CD8-positive, alpha-beta memory T cell (primary cell): ENCODE data around the gene TMEM109. TPM values are rescaled to one million over a fixed set of nuclear protein-coding genes. Genes with fewer than 3 reads are reported as not detected.
A peak's percentile ranks its signal among the peaks of the same experiment; 100 is the strongest.
"Not testable (repeated sequence)": the region's sequence is repeated elsewhere in the genome, so short reads cannot be mapped to it uniquely, and the experiment has no call there.

ENCODE experiments used
- CTCF ChIA-PET: fragments of 350-600 bp; sonication (Branson Sonifier 250); formaldehyde crosslinking; loops from one replicate; lab custom pipeline; 2021; ENCODE audit warnings: antibody characterized with exemption; lab: Charles Lee
- POLR2A ChIA-PET: fragments of 350-600 bp; sonication (Branson Sonifier 250); formaldehyde crosslinking; loops from one replicate; lab custom pipeline; 2021; ENCODE audit warnings: antibody characterized with exemption; lab: Charles Lee
- DNase-seq, 5 donors: peaks; one replicate each; pipeline versions ENCODE4 v3.0.0 to v3.0.0-alpha.2; 2020 to 2022; ENCODE audit warnings: mixed read lengths in 1 of 5
- H3K27ac ChIP-seq: one replicate; pipeline ENCODE4 v1.7.0; 2013; ENCODE audit warnings: low read depth, mild to moderate bottlenecking, low read length, moderate library complexity
- H3K27me3 ChIP-seq: 2 replicates; pipeline ENCODE4 v1.7.0; 2013; ENCODE audit warnings: low read length, mild to moderate bottlenecking; ENCODE audit not compliant: insufficient read depth, poor library complexity, severe bottlenecking
- H3K36me3 ChIP-seq: 2 replicates; pipeline ENCODE4 v1.7.0; 2013; ENCODE audit warnings: mild to moderate bottlenecking, low read length, moderate library complexity; ENCODE audit not compliant: insufficient read depth
- H3K4me1 ChIP-seq: 2 replicates; pipeline ENCODE4 v1.7.0; 2013; ENCODE audit warnings: mild to moderate bottlenecking, low read length, moderate library complexity; ENCODE audit not compliant: insufficient read depth
- H3K4me3 ChIP-seq: 2 replicates; pipeline ENCODE4 v1.7.0; 2013; ENCODE audit warnings: mild to moderate bottlenecking, low read length
- H3K9me3 ChIP-seq: 2 replicates; pipeline ENCODE4 v1.7.0; 2013; ENCODE audit warnings: mild to moderate bottlenecking, low read length
- H3K27ac Mint-ChIP-seq, 8 donors: one replicate each; pipeline ENCODE4 v1.8.0; 2020 to 2021; ENCODE audit warnings: mixed read lengths in 8 of 8, mild to moderate bottlenecking in 6 of 8, inconsistent platforms in 3 of 8, moderate library complexity in 3 of 8
- H3K27me3 Mint-ChIP-seq, 2 donors: one replicate each; pipeline ENCODE4 v1.8.0; 2020 to 2021; ENCODE audit warnings: mixed read lengths in 2 of 2, mild to moderate bottlenecking in 1 of 2, moderate library complexity in 1 of 2
- H3K36me3 Mint-ChIP-seq, 3 donors: one replicate each; pipeline ENCODE4 v1.8.0; 2020 to 2021; ENCODE audit warnings: mixed read lengths in 3 of 3, inconsistent platforms in 1 of 3, mild to moderate bottlenecking in 1 of 3
- H3K4me1 Mint-ChIP-seq, 3 donors: one replicate each; pipeline ENCODE4 v1.8.0; 2020 to 2021; ENCODE audit warnings: mixed read lengths in 3 of 3, inconsistent platforms in 1 of 3, mild to moderate bottlenecking in 1 of 3
- H3K4me3 Mint-ChIP-seq, 7 donors: one replicate each; pipeline ENCODE4 v1.8.0; 2020 to 2021; ENCODE audit warnings: mixed read lengths in 7 of 7, mild to moderate bottlenecking in 6 of 7, moderate library complexity in 4 of 7, inconsistent platforms in 2 of 7
- H3K9me3 Mint-ChIP-seq, 5 donors: one replicate each; pipeline ENCODE4 v1.8.0; 2020 to 2022; ENCODE audit warnings: mixed read lengths in 5 of 5, mild to moderate bottlenecking in 3 of 5, moderate library complexity in 2 of 5, inconsistent platforms in 1 of 5
- polyA plus RNA-seq: library from polyadenylated mRNA; unstranded; fragments of 300-500 nt; fragmentation: Illumina TruSeq; gene quantifications from one replicate; pipeline ENCODE4 v1.2.3, GENCODE V29; 2021
- total RNA-seq, 2 experiments: library from RNA; stranded (reverse); gene quantifications; one replicate each; pipeline ENCODE4 v1.2.3, GENCODE V29; 2021

TMEM109 gene
- total and polyA plus RNA-seq, 3 experiments from 2014 or later: 144 to 396 (median 147) TPM

DNA sequence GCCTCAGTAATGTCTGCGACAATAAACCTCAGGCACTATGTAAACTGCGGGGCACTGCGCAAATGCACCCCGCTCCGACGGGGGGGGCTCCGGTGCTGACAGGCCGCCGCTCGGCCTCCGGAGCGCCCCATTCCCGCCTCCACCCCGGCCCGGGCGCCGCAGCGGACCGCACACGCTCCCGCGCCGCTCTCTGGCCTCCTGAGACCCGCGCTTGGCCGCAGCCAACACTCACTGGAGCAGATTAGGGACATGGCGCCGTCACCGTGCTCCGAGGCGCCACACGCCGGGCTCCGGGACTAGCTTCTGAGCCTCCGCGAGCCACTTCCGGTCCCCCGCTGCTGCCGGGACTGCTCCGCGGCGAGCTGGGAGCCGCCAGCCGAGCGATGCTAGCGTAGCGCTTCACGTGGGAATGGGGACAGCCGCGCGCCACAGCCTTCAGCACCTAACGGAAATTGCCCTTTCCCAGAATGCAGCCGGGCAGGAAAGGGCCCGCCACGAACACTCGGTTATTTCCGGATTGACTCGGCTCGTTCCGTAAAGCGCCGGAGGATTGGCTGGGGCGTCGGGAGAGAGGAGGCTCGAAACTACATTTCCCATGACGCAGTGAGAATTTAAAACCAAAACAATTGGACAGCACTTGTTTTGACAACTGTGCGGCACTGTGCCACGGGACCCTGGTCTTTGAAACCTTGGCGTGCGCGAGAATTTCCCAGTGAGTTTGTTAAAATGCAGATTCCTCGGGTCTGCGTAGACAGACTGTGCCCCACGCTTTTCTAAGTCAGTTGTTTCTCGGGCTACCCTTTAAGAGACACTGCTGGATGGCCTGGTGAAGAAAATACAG is 7.6 kb upstream of the TMEM109 start, which contains the start of gene PRPF19:
Gene PRPF19, minus strand, starts transcription at position 454 of the 841 bp plus-strand sequence. Its CDS starts 203 bp downstream, at position 251.
- Mint-ChIP-seq H3K27ac (peak within 1 kb of the TSS; percentile 94 to 99 (median 98)), H3K27me3 (no peaks in the 10 kb centered on the region), H3K4me1 (peaks cover 40 to 61% (median 49%) of the 10 kb centered on the region in 3 donors), H3K4me3 (peak within 1 kb of the TSS; percentile 89 to 95 (median 91)), H3K36me3 (peaks cover 0 to 41% (median 2%) of the 10 kb centered on the region in 3 donors), H3K9me3 (no peaks in the 10 kb centered on the region)
- Histone ChIP-seq H3K36me3 (peaks cover 23% of the 10 kb centered on the region), H3K9me3 (no peaks in the 10 kb centered on the region), H3K4me1 (peaks cover 36% of the 10 kb centered on the region), H3K27ac (peak within 1 kb of the TSS; percentile 68), H3K27me3 (no peaks in the 10 kb centered on the region), H3K4me3 (peak within 1 kb of the TSS; percentile 80)
- CTCF ChIA-PET: interaction anchor here (0.9 to 5.0 kb wide), 6 partner anchors 8 to 75 kb away, joined by 3 to 51 read pairs (median 4); partner anchors contain the start of gene TMEM109
- peak; percentile 99 for DNase-seq
- POLR2A ChIA-PET: interaction anchor here (0.6 to 4.8 kb wide), 4 partner anchors 8 to 75 kb away, joined by 3 to 33 read pairs (median 4); partner anchors contain the start of gene TMEM109

DNA sequence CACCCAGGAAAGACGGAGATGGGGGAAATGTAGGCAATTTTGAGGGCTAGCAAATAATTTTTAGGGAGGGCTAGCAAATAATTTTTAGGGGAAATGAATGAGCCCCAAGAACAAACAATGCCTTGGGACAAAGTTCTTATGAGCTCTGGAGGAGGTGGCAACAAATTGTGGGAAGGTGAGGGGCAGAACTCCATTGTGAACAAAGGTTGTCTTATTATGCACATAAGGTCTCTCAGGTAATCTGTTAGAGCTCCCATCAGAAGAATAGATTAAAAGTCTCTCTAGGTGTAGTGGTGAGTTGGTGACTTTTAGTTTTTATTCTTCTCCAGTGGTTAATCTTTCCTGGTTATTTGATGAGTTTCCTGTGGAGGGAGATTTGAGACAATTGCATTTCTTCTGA is 5.2 kb upstream of the TMEM109 start:
- Histone ChIP-seq H3K27me3 (no peaks in the 10 kb centered on the region), H3K27ac (no peak overlapping the region), H3K9me3 (no peaks in the 10 kb centered on the region), H3K4me3 (no peak overlapping the region), H3K4me1 (peaks cover 55% of the 10 kb centered on the region), H3K36me3 (no peaks in the 10 kb centered on the region)
- ChIA-PET POLR2A (no interaction called here), CTCF (no interaction called here)
- no peaks in the 10 kb centered on the region for H3K27me3 Mint-ChIP-seq
- H3K4me1 Mint-ChIP-seq: peaks cover 55 to 72% (median 65%) of the 10 kb centered on the region in 3 donors
- DNase-seq: no peak
- H3K36me3 Mint-ChIP-seq: peaks cover 0 to 18% (median 0%) of the 10 kb centered on the region in 3 donors
- peak overlapping the region in 4 of 8 donors; percentile 12 to 51 (median 35) for H3K27ac Mint-ChIP-seq
- peak overlapping the region in 2 of 7 donors; percentile 33 to 48 for H3K4me3 Mint-ChIP-seq
- no peaks in the 10 kb centered on the region for H3K9me3 Mint-ChIP-seq

DNA sequence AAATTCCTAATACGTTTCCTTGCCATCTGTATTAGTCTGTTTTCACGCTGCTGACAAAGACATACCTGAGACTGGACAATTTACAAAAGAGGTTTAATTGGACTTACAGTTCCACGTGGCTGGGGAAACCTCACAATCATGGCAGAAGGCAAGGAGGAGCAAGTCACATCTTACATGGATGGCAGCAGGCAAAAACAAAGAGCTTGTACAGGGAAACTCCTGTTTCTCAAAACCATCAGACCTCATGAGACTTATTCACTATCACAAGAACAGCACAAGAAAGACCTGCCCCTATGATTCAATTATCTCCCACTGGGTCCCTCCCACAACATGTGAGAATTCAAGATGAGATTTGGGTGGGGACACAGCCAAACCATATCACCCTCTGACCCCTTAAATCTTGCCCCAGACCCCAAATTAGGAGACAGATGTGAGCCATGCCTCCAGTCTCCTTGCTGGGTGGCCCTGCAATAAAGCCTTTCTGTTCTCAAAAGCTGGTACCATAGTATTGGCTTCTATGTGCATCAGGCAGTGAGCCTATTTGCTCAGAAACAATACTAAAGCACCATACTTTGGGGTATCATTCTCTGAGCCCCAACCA is 4.2 kb upstream of the TMEM109 start:
- H3K27me3 ChIP-seq, H3K36me3 ChIP-seq, H3K27me3 Mint-ChIP-seq, H3K9me3 Mint-ChIP-seq, H3K27ac ChIP-seq, POLR2A ChIA-PET, H3K4me3 ChIP-seq, DNase-seq, H3K9me3 ChIP-seq, H3K4me3 Mint-ChIP-seq, CTCF ChIA-PET: not testable (repeated sequence)
- peaks cover 46% of the 10 kb centered on the region for H3K4me1 ChIP-seq
- H3K27ac Mint-ChIP-seq: peak overlapping the region in 2 of 8 donors; percentile 61 to 90
- peaks cover 51 to 67% (median 58%) of the 10 kb centered on the region in 3 donors for H3K4me1 Mint-ChIP-seq
- H3K36me3 Mint-ChIP-seq: peaks cover 0 to 16% (median 0%) of the 10 kb centered on the region in 3 donors

DNA sequence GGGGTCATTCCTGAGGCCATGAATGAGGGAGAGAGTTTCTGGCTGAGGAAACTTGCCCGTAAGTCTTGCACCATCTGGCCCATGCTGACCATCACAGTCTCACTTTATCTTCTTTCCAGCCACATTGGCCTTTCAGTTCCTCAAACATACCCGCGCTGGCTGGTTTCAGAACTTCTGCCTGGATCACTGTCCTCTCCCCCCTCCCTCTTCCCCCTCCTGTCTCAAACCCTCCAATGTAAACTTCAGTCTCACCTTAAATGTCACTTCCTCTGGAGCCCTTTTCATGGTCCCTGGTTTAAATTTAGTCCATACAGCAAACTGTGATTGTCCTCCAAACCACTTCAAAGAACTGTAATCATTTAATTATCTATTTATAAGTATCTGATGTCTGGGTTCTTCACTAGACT is 3.7 kb upstream of the TMEM109 start:
- Mint-ChIP-seq H3K4me1 (peaks cover 51 to 67% (median 57%) of the 10 kb centered on the region in 3 donors), H3K4me3 (no peak overlapping the region), H3K36me3 (peaks cover 0 to 18% (median 0%) of the 10 kb centered on the region in 3 donors), H3K27ac (peak overlapping the region in 3 of 8 donors; percentile 65 to 99 (median 90)), H3K27me3 (no peaks in the 10 kb centered on the region), H3K9me3 (no peaks in the 10 kb centered on the region)
- Histone ChIP-seq H3K36me3 (no peaks in the 10 kb centered on the region), H3K4me3 (no peak overlapping the region), H3K4me1 (peaks cover 45% of the 10 kb centered on the region), H3K27ac (no peak overlapping the region), H3K27me3 (no peaks in the 10 kb centered on the region), H3K9me3 (no peaks in the 10 kb centered on the region)
- ChIA-PET POLR2A (no interaction called here), CTCF (interaction anchor here (3.9 kb wide), 1 partner anchor 10 kb away, joined by 31 read pairs; no protein-coding TSS in a partner anchor)
- no peak for DNase-seq

DNA sequence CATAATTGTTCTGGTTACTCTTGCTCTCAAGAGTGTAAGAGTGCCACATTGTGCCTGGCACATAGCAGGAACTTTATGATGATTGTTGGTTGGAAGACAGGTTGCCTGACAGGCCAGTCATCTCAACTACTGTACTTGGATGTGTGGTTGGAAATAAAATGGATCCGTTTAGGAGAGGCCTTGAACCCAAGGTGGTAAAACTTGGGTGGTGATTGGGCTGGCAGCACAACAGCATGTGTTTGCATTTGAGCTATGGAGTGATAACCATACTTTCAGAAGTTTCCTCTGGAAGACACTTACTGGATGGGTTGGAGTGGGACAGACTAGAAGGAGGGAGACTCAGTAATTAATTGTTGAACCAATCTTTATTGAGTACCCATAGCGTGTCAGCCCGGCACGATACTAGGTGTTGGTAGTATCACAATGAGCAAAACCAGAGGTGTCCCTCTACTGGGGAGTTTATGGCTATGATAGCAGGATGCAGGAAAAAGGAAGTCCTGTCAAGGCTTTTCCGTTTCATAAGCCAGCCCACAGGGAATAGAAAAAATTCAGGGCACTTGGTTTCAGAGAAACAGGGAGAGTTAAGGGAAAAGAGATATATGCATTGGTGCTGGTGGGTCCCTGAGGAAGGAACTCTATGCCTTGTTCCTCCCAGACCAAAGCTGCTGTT is 3.1 kb upstream of the TMEM109 start:
- no peak overlapping the region for H3K4me3 ChIP-seq
- peaks cover 0 to 13% (median 0%) of the 10 kb centered on the region in 3 donors for H3K36me3 Mint-ChIP-seq
- ChIA-PET POLR2A (no interaction called here), CTCF (interaction anchor here (3.9 kb wide), 1 partner anchor 10 kb away, joined by 31 read pairs; no protein-coding TSS in a partner anchor)
- peak overlapping the region in 3 of 7 donors; percentile 35 to 57 (median 42) for H3K4me3 Mint-ChIP-seq
- H3K27ac ChIP-seq: no peak overlapping the region
- H3K27ac Mint-ChIP-seq: peak overlapping the region in 7 of 8 donors; percentile 51 to 99 (median 90)
- no peaks in the 10 kb centered on the region for H3K36me3 ChIP-seq
- DNase-seq: no peak
- H3K4me1 Mint-ChIP-seq: peaks cover 52 to 67% (median 58%) of the 10 kb centered on the region in 3 donors
- H3K4me1 ChIP-seq: peaks cover 45% of the 10 kb centered on the region
- H3K9me3 Mint-ChIP-seq: no peaks in the 10 kb centered on the region
- H3K27me3 Mint-ChIP-seq: no peaks in the 10 kb centered on the region
- H3K27me3 ChIP-seq: no peaks in the 10 kb centered on the region
- no peaks in the 10 kb centered on the region for H3K9me3 ChIP-seq

DNA sequence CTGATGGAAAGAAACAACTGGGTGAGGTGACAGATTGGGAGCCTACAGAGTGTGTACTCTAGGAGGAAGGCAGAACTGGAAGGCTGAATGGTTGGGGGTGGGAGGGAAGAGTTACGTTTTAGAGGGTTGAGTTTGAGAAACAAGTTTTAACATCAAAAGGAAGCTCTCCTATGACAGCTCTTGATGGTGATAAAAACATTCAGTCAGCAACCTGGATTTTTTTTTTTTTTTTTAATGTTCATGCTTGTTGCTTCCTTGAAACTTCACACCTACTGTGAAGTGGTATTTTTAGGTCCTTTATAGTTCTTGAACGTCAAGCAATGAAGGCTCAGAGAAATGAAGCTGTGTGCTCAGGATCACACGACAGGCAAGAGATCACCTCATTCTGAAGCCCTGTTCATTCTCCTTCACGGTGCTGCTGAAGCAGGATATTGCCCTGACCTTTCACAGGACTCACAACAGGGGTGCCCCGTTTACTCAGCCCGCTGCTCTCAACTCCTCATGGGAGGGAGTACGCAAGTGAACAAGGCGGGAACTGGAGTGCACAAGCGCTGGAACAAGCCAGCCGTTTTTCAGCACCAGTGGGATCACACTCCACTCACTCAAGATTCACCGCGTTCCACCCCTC is 1.6 kb upstream of the TMEM109 start:
- Histone ChIP-seq H3K36me3 (no peaks in the 10 kb centered on the region), H3K27me3 (no peaks in the 10 kb centered on the region), H3K4me1 (peaks cover 47% of the 10 kb centered on the region), H3K4me3 (peak overlapping the region; percentile 91), H3K27ac (peak overlapping the region; percentile 58), H3K9me3 (no peaks in the 10 kb centered on the region)
- no peaks in the 10 kb centered on the region for H3K27me3 Mint-ChIP-seq
- no peaks in the 10 kb centered on the region for H3K9me3 Mint-ChIP-seq
- peaks cover 57 to 72% (median 62%) of the 10 kb centered on the region in 3 donors for H3K4me1 Mint-ChIP-seq
- H3K36me3 Mint-ChIP-seq: peaks cover 0 to 12% (median 0%) of the 10 kb centered on the region in 3 donors
- POLR2A ChIA-PET: interaction anchor here (0.6 to 1.2 kb wide), 5 partner anchors 8 to 249 kb away, joined by 3 to 6 read pairs (median 4); partner anchors contain the start of genes CD5, TMEM132A and VPS37C
- H3K4me3 Mint-ChIP-seq: peak overlapping the region; percentile 59 to 99 (median 95)
- H3K27ac Mint-ChIP-seq: peak overlapping the region; percentile 82 to 99 (median 94)
- CTCF ChIA-PET: interaction anchor here (0.7 to 4.8 kb wide), 4 partner anchors 7 to 595 kb away, joined by 3 to 51 read pairs (median 20); partner anchors contain the start of gene PRPF19
- peak in 3 of 5 donors; percentile 60 to 81 (median 78) for DNase-seq
